Caco-2 (cell line): ENCODE data around the gene SPTSSB. TPM values are rescaled to one million over a fixed set of nuclear protein-coding genes. Genes with fewer than 3 reads are reported as not detected.

Experiments
- BruUV-seq: library from RNA; stranded (reverse); fragments of 400-500 nt; replicated peaks from 2 replicates; lab custom pipeline; 2021; lab: Mats Ljungman, UMichigan
- CTCF ChIA-PET: fragments of 300-600 bp; sonication (Branson Sonifier 250); formaldehyde crosslinking; loops from one replicate; lab custom pipeline; 2022; ENCODE audit warnings: antibody characterized with exemption; lab: Charles Lee
- POLR2A ChIA-PET: fragments of 300-600 bp; sonication (Branson Sonifier 250); formaldehyde crosslinking; loops from one replicate; lab custom pipeline; 2022; ENCODE audit warnings: antibody characterized with exemption; lab: Charles Lee
- DNase-seq, 2 experiments: peaks; one replicate each; pipeline versions ENCODE4 v3.0.0 to v3.0.0-alpha.2; 2020 to 2022
- H3K27me3 ChIP-seq: replicated peaks from 2 replicates; pipeline ENCODE4 v1.6.0; 2011; ENCODE audit warnings: low read length; ENCODE audit not compliant: control insufficient read depth, insufficient read depth
- H3K36me3 ChIP-seq: 2 replicates; pipeline ENCODE4 v1.5.1; 2011; ENCODE audit warnings: low read length; ENCODE audit not compliant: control insufficient read depth, insufficient read depth
- H3K4me1 ChIP-seq: fragments of 250-450 bp; sonication (Bioruptor Pico); 2 replicates; pipeline ENCODE4 v1.5.1; 2020; ENCODE audit warnings: mild to moderate bottlenecking
- H3K4me3 ChIP-seq: 2 replicates; pipeline ENCODE4 v1.5.1; 2011; ENCODE audit warnings: low read depth, mild to moderate bottlenecking, control low read depth, low read length
- H3K9me3 ChIP-seq: fragments of 250-450 bp; sonication (Bioruptor Pico); 2 replicates; pipeline ENCODE4 v1.5.1; 2020; ENCODE audit warnings: mild to moderate bottlenecking, moderate library complexity
- H3K27ac Mint-ChIP-seq: one replicate; pipeline ENCODE4 v1.8.0; 2022; ENCODE audit warnings: mixed read lengths; ENCODE audit not compliant: unreplicated experiment
- H3K27me3 Mint-ChIP-seq: one replicate; pipeline ENCODE4 v1.8.0; 2022; ENCODE audit warnings: mixed read lengths; ENCODE audit not compliant: insufficient read depth, unreplicated experiment
- H3K36me3 Mint-ChIP-seq: one replicate; pipeline ENCODE4 v1.8.0; 2022; ENCODE audit warnings: mild to moderate bottlenecking, mixed read lengths; ENCODE audit not compliant: insufficient read depth, unreplicated experiment
- H3K4me1 Mint-ChIP-seq: one replicate; pipeline ENCODE4 v1.8.0; 2022; ENCODE audit warnings: low read depth, mixed read lengths; ENCODE audit not compliant: unreplicated experiment
- H3K4me3 Mint-ChIP-seq: one replicate; pipeline ENCODE4 v1.8.0; 2022; ENCODE audit warnings: mild to moderate bottlenecking, moderate library complexity, mixed read lengths; ENCODE audit not compliant: unreplicated experiment
- H3K9me3 Mint-ChIP-seq: one replicate; pipeline ENCODE4 v1.8.0; 2022; ENCODE audit warnings: mixed read lengths; ENCODE audit not compliant: unreplicated experiment
- CTCF ChIP-seq, 2 experiments: fragments of 200-600 bp in 1 of 2; IDR thresholded peaks; 1 replicate in 1 of 2; 2 replicates in 1 of 2; pipeline versions ENCODE4 v1.5.1 to v1.8.0; 2011 to 2022; ENCODE audit warnings: antibody characterized with exemption in 1 of 2, control low read depth in 1 of 2, inconsistent platforms in 1 of 2, low read depth in 1 of 2, low read length in 1 of 2, mild to moderate bottlenecking in 1 of 2, moderate library complexity in 1 of 2; ENCODE audit not compliant: insufficient read depth in 1 of 2, severe bottlenecking in 1 of 2, unreplicated experiment in 1 of 2
- intact Hi-C: fragments of 100-400 bp; cut with micrococcal nuclease; formaldehyde crosslinking; loops from one replicate; pipeline ENCODE4 v1.10.0; 2022; ENCODE audit not compliant: unreplicated experiment
- total RNA-seq: library from RNA; stranded (reverse); gene quantifications from 2 replicates; pipeline ENCODE4 v1.2.3, GENCODE V29; 2022

SPTSSB gene
- total RNA-seq, 1 experiment from 2014 or later: 51.6 TPM

GRCh38 chr3:161339517-161340500 is 31.5 kb downstream of the SPTSSB start:
- no peak overlapping the region for H3K4me3 Mint-ChIP-seq
- CTCF ChIA-PET: no interaction called here
- POLR2A ChIA-PET: no interaction called here
- H3K27ac Mint-ChIP-seq: no peak overlapping the region
- Histone ChIP-seq H3K4me3 (no peak overlapping the region), H3K36me3 (no peaks in the 10 kb centered on the region), H3K9me3 (no peaks in the 10 kb centered on the region), H3K27me3 (no peaks in the 10 kb centered on the region), H3K4me1 (no peaks in the 10 kb centered on the region; the same call in 1 of the 2 replicates)
- H3K4me1 Mint-ChIP-seq: peaks cover 5% of the 10 kb centered on the region
- peaks cover 5% of the 10 kb centered on the region for H3K36me3 Mint-ChIP-seq
- intact Hi-C loops: no loop called here
- BruUV-seq: no TSS peak
- TF ChIP-seq CTCF (IDR thresholded peaks at IDR 0.05; ENCODE audit: insufficient read depth in 1 of 2, low read depth in 1 of 2, low read length in 1 of 2, severe bottlenecking in 1 of 2, unreplicated experiment in 1 of 2): no peak
- DNase-seq: no peak
- no peaks in the 10 kb centered on the region for H3K27me3 Mint-ChIP-seq
- H3K9me3 Mint-ChIP-seq: no peaks in the 10 kb centered on the region

GRCh38 chr3:161337311-161337710 is 34.0 kb downstream of the SPTSSB start:
- TF ChIP-seq CTCF (IDR thresholded peaks at IDR 0.05; ENCODE audit: insufficient read depth in 1 of 2, low read depth in 1 of 2, low read length in 1 of 2, severe bottlenecking in 1 of 2, unreplicated experiment in 1 of 2): no peak
- Histone ChIP-seq H3K4me3 (no peak overlapping the region), H3K36me3 (no peaks in the 10 kb centered on the region), H3K27me3 (no peaks in the 10 kb centered on the region), H3K9me3 (no peaks in the 10 kb centered on the region), H3K4me1 (no peaks in the 10 kb centered on the region; the same call in 1 of the 2 replicates)
- intact Hi-C loops: no loop called here
- no peak for DNase-seq
- H3K4me3 Mint-ChIP-seq: no peak overlapping the region
- no TSS peak for BruUV-seq
- no peak overlapping the region for H3K27ac Mint-ChIP-seq
- no peaks in the 10 kb centered on the region for H3K9me3 Mint-ChIP-seq
- no peaks in the 10 kb centered on the region for H3K27me3 Mint-ChIP-seq
- CTCF ChIA-PET: no interaction called here
- POLR2A ChIA-PET: no interaction called here
- H3K4me1 Mint-ChIP-seq: peaks cover 5% of the 10 kb centered on the region
- no peaks in the 10 kb centered on the region for H3K36me3 Mint-ChIP-seq

GRCh38 chr3:161336661-161337060 is 34.7 kb downstream of the SPTSSB start:
- Histone ChIP-seq H3K27me3 (no peaks in the 10 kb centered on the region), H3K9me3 (no peaks in the 10 kb centered on the region), H3K4me3 (no peak overlapping the region), H3K36me3 (no peaks in the 10 kb centered on the region), H3K4me1 (peaks cover under 1% of the 10 kb centered on the region; the same call in 1 of the 2 replicates)
- no peaks in the 10 kb centered on the region for H3K36me3 Mint-ChIP-seq
- H3K9me3 Mint-ChIP-seq: no peaks in the 10 kb centered on the region
- H3K4me1 Mint-ChIP-seq: peaks cover 5% of the 10 kb centered on the region
- ChIA-PET POLR2A (no interaction called here), CTCF (no interaction called here)
- BruUV-seq: no TSS peak
- no peak for DNase-seq
- intact Hi-C loops: no loop called here
- no peak for TF ChIP-seq CTCF (IDR thresholded peaks at IDR 0.05; ENCODE audit: insufficient read depth in 1 of 2, low read depth in 1 of 2, low read length in 1 of 2, severe bottlenecking in 1 of 2, unreplicated experiment in 1 of 2)
- H3K27me3 Mint-ChIP-seq: no peaks in the 10 kb centered on the region
- no peak overlapping the region for H3K4me3 Mint-ChIP-seq
- no peak overlapping the region for H3K27ac Mint-ChIP-seq
